Keratinocyte (primary cell): ENCODE data around the gene PLD5. TPM values are rescaled to one million over a fixed set of nuclear protein-coding genes. Genes with fewer than 3 reads are reported as not detected.

Experiments used
- DNase-seq: peaks from one replicate; pipeline ENCODE4 v3.0.0-alpha.2; 2011; ENCODE audit warnings: low read depth, missing footprints, low spot score
- FAIRE-seq: peaks from 2 replicates; lab custom pipeline; 2011; peaks lifted over from hg19 to GRCh38; lab: Jason Lieb, UNC
- H2AFZ ChIP-seq: 2 replicates; pipeline ENCODE4 v1.6.0; 2012; ENCODE audit warnings: low read length, control low read depth, inconsistent platforms; ENCODE audit not compliant: control insufficient read depth
- H3K27ac ChIP-seq: 2 replicates; pipeline ENCODE4 v1.5.1; 2011; ENCODE audit warnings: low read length; ENCODE audit not compliant: control insufficient read depth, insufficient read depth
- H3K27me3 ChIP-seq: 3 replicates; pipeline ENCODE4 v1.6.0; 2011; ENCODE audit warnings: low read length; ENCODE audit not compliant: control insufficient read depth, insufficient read depth; ENCODE audit errors: extremely low read depth
- H3K36me3 ChIP-seq, 2 experiments: 2 replicates in 1 of 2; 3 replicates in 1 of 2; pipeline ENCODE4 v1.5.1; 2011; ENCODE audit warnings: low read length in 2 of 2, mild to moderate bottlenecking in 1 of 2; ENCODE audit not compliant: control insufficient read depth in 2 of 2, insufficient read depth in 2 of 2; ENCODE audit errors: extremely low read depth in 1 of 2
- H3K4me1 ChIP-seq: 3 replicates; pipeline ENCODE4 v1.5.1; 2011; ENCODE audit warnings: low read length; ENCODE audit not compliant: control insufficient read depth, insufficient read depth; ENCODE audit errors: extremely low read depth
- H3K4me2 ChIP-seq: 3 replicates; pipeline ENCODE4 v1.6.0; 2011; ENCODE audit warnings: low read depth, low read length; ENCODE audit not compliant: control insufficient read depth, insufficient read depth; ENCODE audit errors: extremely low read depth
- H3K4me3 ChIP-seq, 3 experiments: fragments of 200-600 bp in 1 of 3; sonication (generic) in 1 of 3; 2 replicates in 2 of 3; 3 replicates in 1 of 3; pipeline ENCODE4 v1.5.1; 2011 to 2016; ENCODE audit warnings: low read length in 3 of 3, mild to moderate bottlenecking in 3 of 3, control low read depth in 2 of 3, inconsistent platforms in 1 of 3, low read depth in 1 of 3, mixed read lengths in 1 of 3, mixed run types in 1 of 3, moderate library complexity in 1 of 3; ENCODE audit not compliant: control insufficient read depth in 2 of 3, insufficient read depth in 2 of 3; ENCODE audit errors: extremely low read depth in 1 of 3
- H3K79me2 ChIP-seq: 2 replicates; pipeline ENCODE4 v1.6.0; 2012; ENCODE audit warnings: low read length; ENCODE audit not compliant: control insufficient read depth, insufficient read depth
- H3K9ac ChIP-seq: 3 replicates; pipeline ENCODE4 v1.6.0; 2011; ENCODE audit warnings: low read length; ENCODE audit not compliant: control insufficient read depth, insufficient read depth; ENCODE audit errors: extremely low read depth
- H3K9me1 ChIP-seq: 3 replicates; pipeline ENCODE4 v1.6.0; 2011; ENCODE audit warnings: low read length; ENCODE audit not compliant: control insufficient read depth, insufficient read depth; ENCODE audit errors: extremely low read depth
- H3K9me3 ChIP-seq: 2 replicates; pipeline ENCODE4 v1.5.1; 2012; ENCODE audit warnings: low read depth, low read length; ENCODE audit not compliant: control insufficient read depth
- H4K20me1 ChIP-seq: 3 replicates; pipeline ENCODE4 v1.6.0; 2011; ENCODE audit warnings: low read length; ENCODE audit not compliant: control insufficient read depth, insufficient read depth; ENCODE audit errors: extremely low read depth
- EZH2 ChIP-seq: IDR thresholded peaks from one replicate; pipeline ENCODE4 v1.6.1; 2012; ENCODE audit warnings: inconsistent platforms, mild to moderate bottlenecking, low read length, moderate library complexity
- dilution Hi-C: fragments of 300-500 bp; cut with MboI; formaldehyde crosslinking; loops from one replicate; pipeline ENCODE4 v1.7.0; 2020; ENCODE audit warnings: low sequenced_read_pairs; ENCODE audit not compliant: extremely low pct_ligation_motif_present
- polyA plus RNA-seq, 5 experiments: library from polyadenylated mRNA; depleted of rRNA in 3 of 5; stranded (reverse) in 3 of 5; stranded (forward) in 1 of 5; unstranded in 1 of 5; fragments of >200 nt; gene quantifications; 1 replicate in 1 of 5; 2 replicates in 3 of 5; 3 replicates in 1 of 5; pipeline versions ENCODE4 v1.2.1 to v1.2.3, GENCODE V29; 2011 to 2012; ENCODE audit warnings: missing spikeins in 2 of 5, low read depth in 1 of 5, low replicate concordance in 1 of 5
- TF ChIP-seq, protein P1 (sequence below), 3 experiments: IDR thresholded peaks in 1 of 3; conservative IDR thresholded peaks in 1 of 3; optimal IDR thresholded peaks in 1 of 3; 2 replicates in 2 of 3; 3 replicates in 1 of 3; pipeline versions ENCODE3 to v1.5.1; 2011; ENCODE audit warnings: low read length in 3 of 3, mild to moderate bottlenecking in 3 of 3, moderate library complexity in 2 of 3, control low read depth in 1 of 3, inconsistent platforms in 1 of 3; ENCODE audit not compliant: insufficient read depth in 2 of 3; ENCODE audit errors: extremely low read depth in 1 of 3

Gene PLD5
- polyA plus RNA-seq, 1 donor (not counting 4 experiments of a cell fraction or from before 2014, with no cell fraction given), result 7.2 TPM

- H3K9me1 ChIP-seq, result no peaks in the 10 kb centered on the region
- FAIRE-seq, result no peak
Observed at GRCh38 chr1:242435200-242435599, 89.3 kb downstream of the PLD5 start.

GRCh38 chr1:242432491-242433095, 91.9 kb downstream of the PLD5 start:
- Histone ChIP-seq H3K4me1 (no peaks in the 10 kb centered on the region), H3K4me3 (no peak overlapping the region), H3K79me2 (no peaks in the 10 kb centered on the region), H3K4me2 (no peak overlapping the region), H3K36me3 (peaks cover 0 to 5% of the 10 kb centered on the region in 2 experiments), H4K20me1 (no peaks in the 10 kb centered on the region), H3K9me1 (no peaks in the 10 kb centered on the region), H3K9ac (no peak overlapping the region), H3K9me3 (no peaks in the 10 kb centered on the region), H3K27ac (no peak overlapping the region), H3K27me3 (no peaks in the 10 kb centered on the region), H2AFZ (no peak overlapping the region)
- no peak for DNase-seq
- TF ChIP-seq, protein P1, sequence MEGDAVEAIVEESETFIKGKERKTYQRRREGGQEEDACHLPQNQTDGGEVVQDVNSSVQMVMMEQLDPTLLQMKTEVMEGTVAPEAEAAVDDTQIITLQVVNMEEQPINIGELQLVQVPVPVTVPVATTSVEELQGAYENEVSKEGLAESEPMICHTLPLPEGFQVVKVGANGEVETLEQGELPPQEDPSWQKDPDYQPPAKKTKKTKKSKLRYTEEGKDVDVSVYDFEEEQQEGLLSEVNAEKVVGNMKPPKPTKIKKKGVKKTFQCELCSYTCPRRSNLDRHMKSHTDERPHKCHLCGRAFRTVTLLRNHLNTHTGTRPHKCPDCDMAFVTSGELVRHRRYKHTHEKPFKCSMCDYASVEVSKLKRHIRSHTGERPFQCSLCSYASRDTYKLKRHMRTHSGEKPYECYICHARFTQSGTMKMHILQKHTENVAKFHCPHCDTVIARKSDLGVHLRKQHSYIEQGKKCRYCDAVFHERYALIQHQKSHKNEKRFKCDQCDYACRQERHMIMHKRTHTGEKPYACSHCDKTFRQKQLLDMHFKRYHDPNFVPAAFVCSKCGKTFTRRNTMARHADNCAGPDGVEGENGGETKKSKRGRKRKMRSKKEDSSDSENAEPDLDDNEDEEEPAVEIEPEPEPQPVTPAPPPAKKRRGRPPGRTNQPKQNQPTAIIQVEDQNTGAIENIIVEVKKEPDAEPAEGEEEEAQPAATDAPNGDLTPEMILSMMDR (optimal IDR thresholded peaks at IDR 0.05 in 1 of 3, IDR thresholded peaks at IDR 0.05 in 1 of 3, conservative IDR thresholded peaks at IDR 0.05 in 1 of 3; ENCODE audit: extremely low read depth in 1 of 3, insufficient read depth in 2 of 3, low read length in 3 of 3), result no peak
- no peak for TF ChIP-seq EZH2
- no peak for FAIRE-seq
- dilution Hi-C loops, result no loop called here

More at GRCh38 chr1:242435200-242435599, 89.3 kb downstream of the PLD5 start:
- Histone ChIP-seq H4K20me1 (no peaks in the 10 kb centered on the region), H3K27ac (no peak overlapping the region), H3K9ac (no peak overlapping the region), H3K36me3 (peaks cover 0 to 7% of the 10 kb centered on the region in 2 experiments), H3K27me3 (no peaks in the 10 kb centered on the region), H2AFZ (no peak overlapping the region), H3K9me3 (no peaks in the 10 kb centered on the region), H3K4me2 (no peak overlapping the region), H3K4me3 (no peak overlapping the region), H3K4me1 (no peaks in the 10 kb centered on the region), H3K79me2 (no peaks in the 10 kb centered on the region)
- dilution Hi-C loops, result no loop called here
- TF ChIP-seq EZH2, result no peak
- TF ChIP-seq, protein P1 (optimal IDR thresholded peaks at IDR 0.05 in 1 of 3, IDR thresholded peaks at IDR 0.05 in 1 of 3, conservative IDR thresholded peaks at IDR 0.05 in 1 of 3; ENCODE audit: extremely low read depth in 1 of 3, insufficient read depth in 2 of 3, low read length in 3 of 3), result no peak
- no peak for DNase-seq
